Ishikawa (cell line): ENCODE data around the gene MYO9B.

ENCODE experiments used
- EGR1 ChIP-seq: IDR thresholded peaks from 2 replicates; pipeline ENCODE4 v1.6.1; 2012
- TCF12 ChIP-seq: IDR thresholded peaks from 2 replicates; pipeline ENCODE4 v1.6.1; 2012; ENCODE audit warnings: low read depth

GRCh38 chr19:17135001-17135853, 59.6 kb downstream of the MYO9B start:
- peak; percentile 99 for TF ChIP-seq TCF12
- no peak for TF ChIP-seq EGR1
